Measurements from ENCODE around the gene SFXN4.

Gene SFXN4

GRCh38 chr10:119207366-119207666, 41.8 kb upstream of the SFXN4 start, which contains the start of gene GRK5:
TSS of gene GRK5 (plus strand) at chr10:119207571. CDS start at chr10:119207918, 347 bp downstream.
- peak; percentile 83 for ATAC-seq
- TF ChIP-seq ARNTL (CRISPR knock-in tag; IDR thresholded peaks at IDR 0.05; ENCODE audit: borderline replicate concordance, low read depth) (no peak), GLIS3 (CRISPR knock-in tag; IDR thresholded peaks at IDR 0.05) (no peak), PPARA (CRISPR knock-in tag; IDR thresholded peaks at IDR 0.05; ENCODE audit: borderline replicate concordance) (no peak), ZFP30 (CRISPR knock-in tag; IDR thresholded peaks at IDR 0.05) (no peak), PATZ1 (CRISPR knock-in tag; IDR thresholded peaks at IDR 0.05; ENCODE audit: borderline replicate concordance) (no peak), ZNF8 (CRISPR knock-in tag; IDR thresholded peaks at IDR 0.05) (no peak), TCF4 (CRISPR knock-in tag; IDR thresholded peaks at IDR 0.05; ENCODE audit: borderline replicate concordance) (no peak), ZNF70 (CRISPR knock-in tag; IDR thresholded peaks at IDR 0.05) (no peak), CSRNP3 (CRISPR knock-in tag; IDR thresholded peaks at IDR 0.05) (no peak), SNAI2 (CRISPR knock-in tag; IDR thresholded peaks at IDR 0.05) (no peak), ZNF565 (CRISPR knock-in tag; conservative IDR thresholded peaks at IDR 0.05; ENCODE audit: low read depth) (no peak), BACH2 (CRISPR knock-in tag; IDR thresholded peaks at IDR 0.05; ENCODE audit: borderline replicate concordance) (no peak), CREB5 (CRISPR knock-in tag; IDR thresholded peaks at IDR 0.05; ENCODE audit: low read depth) (no peak), ZC3H10 (CRISPR knock-in tag; IDR thresholded peaks at IDR 0.05) (no peak), ZFP3 (CRISPR knock-in tag; IDR thresholded peaks at IDR 0.05) (no peak), OSR1 (CRISPR knock-in tag; IDR thresholded peaks at IDR 0.05) (no peak), ESRRG (CRISPR knock-in tag; IDR thresholded peaks at IDR 0.05) (no peak), CSDC2 (CRISPR knock-in tag; IDR thresholded peaks at IDR 0.05) (no peak)

GRCh38 chr10:119206603-119207365, 41.3 kb upstream of the SFXN4 start:
- peak; percentile 27 for ATAC-seq

More at GRCh38 chr10:119206603-119207365, 41.3 kb upstream of the SFXN4 start:
- TF ChIP-seq ZNF565 (CRISPR knock-in tag; conservative IDR thresholded peaks at IDR 0.05; ENCODE audit: low read depth) (no peak), TSHZ2 (CRISPR knock-in tag; IDR thresholded peaks at IDR 0.05) (peak; percentile 38; the same call in 1 of the 2 replicates), GLIS3 (CRISPR knock-in tag; IDR thresholded peaks at IDR 0.05) (no peak), SNAI2 (CRISPR knock-in tag; IDR thresholded peaks at IDR 0.05) (no peak), ARNTL (CRISPR knock-in tag; IDR thresholded peaks at IDR 0.05; ENCODE audit: borderline replicate concordance, low read depth) (no peak), ZC3H10 (CRISPR knock-in tag; IDR thresholded peaks at IDR 0.05) (no peak), RARB (CRISPR knock-in tag; IDR thresholded peaks at IDR 0.05) (no peak), CREB5 (CRISPR knock-in tag; IDR thresholded peaks at IDR 0.05; ENCODE audit: low read depth) (no peak), CSRNP3 (CRISPR knock-in tag; IDR thresholded peaks at IDR 0.05) (no peak), ZFP30 (CRISPR knock-in tag; IDR thresholded peaks at IDR 0.05) (no peak), POU6F1 (CRISPR knock-in tag; IDR thresholded peaks at IDR 0.05; ENCODE audit: borderline replicate concordance, low read depth) (no peak), CSDC2 (CRISPR knock-in tag; IDR thresholded peaks at IDR 0.05) (no peak), ZNF70 (CRISPR knock-in tag; IDR thresholded peaks at IDR 0.05) (no peak), PPARA (CRISPR knock-in tag; IDR thresholded peaks at IDR 0.05; ENCODE audit: borderline replicate concordance) (no peak), BACH2 (CRISPR knock-in tag; IDR thresholded peaks at IDR 0.05; ENCODE audit: borderline replicate concordance) (no peak), OSR1 (CRISPR knock-in tag; IDR thresholded peaks at IDR 0.05) (no peak), ZNF8 (CRISPR knock-in tag; IDR thresholded peaks at IDR 0.05) (no peak), ZFP3 (CRISPR knock-in tag; IDR thresholded peaks at IDR 0.05) (0 out of 2 replicates have a peak, but pooled peaks have one; percentile 27)
